WTC11 (cell line): ENCODE data around the gene CLEC10A.

ENCODE experiments used
- CREB1 ChIP-seq: sonication (generic); formaldehyde crosslinking; IDR thresholded peaks from 2 replicates; pipeline ENCODE4 v1.8.0; 2023; ENCODE audit warnings: mild to moderate bottlenecking, missing genetic modification reagents
- CTCF ChIP-seq: fragments of 200-600 bp; IDR thresholded peaks from 2 replicates; pipeline ENCODE4 v1.8.0; 2022; ENCODE audit warnings: antibody characterized with exemption
- GABPB1 ChIP-seq: sonication (generic); formaldehyde crosslinking; IDR thresholded peaks from 2 replicates; pipeline ENCODE4 v1.8.1; 2023; ENCODE audit warnings: mild to moderate bottlenecking, missing genetic modification reagents
- NFYB ChIP-seq: sonication (generic); formaldehyde crosslinking; conservative IDR thresholded peaks from 2 replicates; pipeline ENCODE4 v1.8.0; 2022; ENCODE audit warnings: low read depth, missing genetic modification reagents
- SMAD4 ChIP-seq: sonication (generic); formaldehyde crosslinking; IDR thresholded peaks from 2 replicates; pipeline ENCODE4 v1.8.0; 2022; ENCODE audit warnings: mild to moderate bottlenecking, missing genetic modification reagents
- SP1 ChIP-seq: sonication (generic); formaldehyde crosslinking; conservative IDR thresholded peaks from 2 replicates; pipeline ENCODE4 v1.8.1; 2022; ENCODE audit warnings: missing genetic modification reagents
- USF2 ChIP-seq: sonication (generic); formaldehyde crosslinking; IDR thresholded peaks from 2 replicates; pipeline ENCODE4 v1.8.1; 2023; ENCODE audit warnings: mild to moderate bottlenecking, missing genetic modification reagents, moderate library complexity
- ZNF281 ChIP-seq: sonication (generic); formaldehyde crosslinking; IDR thresholded peaks from 2 replicates; pipeline ENCODE4 v1.8.0; 2023; ENCODE audit warnings: mild to moderate bottlenecking, missing genetic modification reagents

GRCh38 chr17:7046127-7046724 is 33.8 kb downstream of the CLEC10A start:
- TF ChIP-seq USF2 (CRISPR knock-in tag) (no peak), SMAD4 (CRISPR knock-in tag) (no peak), CREB1 (no peak), CTCF (no peak; the same call in none of the 2 replicates), NFYB (CRISPR knock-in tag) (no peak), GABPB1 (CRISPR knock-in tag) (no peak), SP1 (CRISPR knock-in tag) (no peak), ZNF281 (CRISPR knock-in tag) (no peak)
